PFSK-1 (cell line): Measurements from ENCODE around the gene OGFR.

Experiments
- FOXP2 ChIP-seq: optimal IDR thresholded peaks from 2 replicates; pipeline ENCODE3; 2011; ENCODE audit warnings: borderline replicate concordance, control low read depth, inconsistent platforms; ENCODE audit not compliant: insufficient read depth; ENCODE audit errors: extremely low read length, extremely low read depth
- POLR2AphosphoS5 ChIP-seq: IDR thresholded peaks from 2 replicates; pipeline ENCODE4 v1.6.1; 2012; ENCODE audit warnings: low read depth, mild to moderate bottlenecking, control low read depth, low read length, moderate library complexity
- REST ChIP-seq, 2 experiments: IDR thresholded peaks; 2 replicates each; pipeline versions ENCODE4 v1.6.1 to v1.8.0; 2011 to 2012; ENCODE audit warnings: low read depth in 2 of 2, low read length in 2 of 2, control low read depth in 1 of 2, inconsistent platforms in 1 of 2, mild to moderate bottlenecking in 1 of 2, moderate library complexity in 1 of 2; ENCODE audit not compliant: insufficient read depth in 1 of 2
- SIN3A ChIP-seq: IDR thresholded peaks from 2 replicates; pipeline ENCODE4 v1.6.1; 2012; ENCODE audit warnings: mild to moderate bottlenecking, low read length, moderate library complexity, borderline replicate concordance; ENCODE audit not compliant: insufficient read depth
- TAF1 ChIP-seq: IDR thresholded peaks from 2 replicates; pipeline ENCODE4 v1.6.1; 2012; ENCODE audit warnings: low read length, control low read depth, borderline replicate concordance; ENCODE audit not compliant: insufficient read depth

The OGFR gene

DNA sequence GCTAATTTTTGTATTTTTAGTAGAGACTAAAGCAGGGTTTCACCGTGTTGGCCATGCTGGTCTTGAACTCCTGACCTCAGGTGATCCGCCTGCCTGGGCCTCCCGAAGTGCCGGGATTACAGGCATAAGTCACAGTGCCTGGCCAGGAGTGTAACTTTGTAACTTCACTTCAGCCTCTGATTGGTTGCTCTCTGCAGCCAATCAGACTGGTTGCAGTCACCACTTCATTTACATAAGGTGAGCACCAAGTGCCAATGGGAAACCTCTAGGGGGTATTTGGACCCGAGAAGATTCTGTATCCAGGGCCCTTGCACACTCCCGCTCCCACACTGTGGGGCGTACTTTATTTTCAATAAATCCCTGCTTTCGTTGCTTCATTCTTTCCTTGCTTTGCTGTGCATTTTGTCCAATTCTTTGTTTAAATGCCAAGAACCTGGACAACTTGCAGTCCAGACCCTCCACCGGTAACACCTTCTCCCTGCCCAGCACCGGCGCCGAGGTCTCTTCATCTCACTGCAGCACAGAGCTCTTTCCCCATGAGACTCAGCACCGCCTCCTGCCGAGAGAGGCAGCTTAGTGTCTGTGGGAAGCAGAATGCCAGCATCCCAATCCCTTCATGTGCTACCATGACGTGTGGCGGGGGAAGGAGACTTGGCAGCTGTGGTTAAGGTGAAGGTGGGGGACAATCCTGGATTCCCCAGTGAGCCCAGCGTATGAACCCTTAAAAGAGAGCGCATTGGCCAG is 22.3 kb upstream of the OGFR start:
- TF ChIP-seq FOXP2 (no peak), TAF1 (no peak), SIN3A (no peak), POLR2AphosphoS5 (no peak), REST (IDR thresholded peaks at IDR 0.05; ENCODE audit: insufficient read depth in 1 of 2, low read depth in 2 of 2, low read length in 2 of 2) (no peak)

DNA sequence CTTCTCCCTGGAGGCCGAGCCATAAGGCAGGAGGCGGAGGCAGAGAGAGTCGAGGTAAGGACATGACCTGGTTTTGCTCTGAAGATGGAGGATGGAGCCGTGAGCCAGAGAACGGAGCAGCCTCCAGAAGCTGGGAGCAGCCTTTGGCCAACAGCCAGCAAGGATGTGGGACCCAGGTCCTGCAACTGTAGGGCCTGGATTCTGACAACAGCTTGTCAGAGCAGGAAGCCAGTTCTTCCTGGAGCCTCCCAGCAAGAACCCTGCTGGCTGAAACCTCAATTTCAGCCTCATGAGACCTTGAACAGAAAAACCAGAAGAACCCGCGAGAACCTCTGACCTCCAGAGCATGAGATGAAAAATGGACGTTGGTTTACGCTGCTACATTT is 21.7 kb upstream of the OGFR start:
- TF ChIP-seq POLR2AphosphoS5 = no peak
- peak; percentile 44 for TF ChIP-seq FOXP2

GRCh38 chr20:62784497-62784896 is 20.1 kb upstream of the OGFR start:
- TF ChIP-seq SIN3A (no peak), POLR2AphosphoS5 (no peak), REST (IDR thresholded peaks at IDR 0.05; ENCODE audit: insufficient read depth in 1 of 2, low read depth in 2 of 2, low read length in 2 of 2) (no peak), FOXP2 (no peak), TAF1 (no peak)

DNA sequence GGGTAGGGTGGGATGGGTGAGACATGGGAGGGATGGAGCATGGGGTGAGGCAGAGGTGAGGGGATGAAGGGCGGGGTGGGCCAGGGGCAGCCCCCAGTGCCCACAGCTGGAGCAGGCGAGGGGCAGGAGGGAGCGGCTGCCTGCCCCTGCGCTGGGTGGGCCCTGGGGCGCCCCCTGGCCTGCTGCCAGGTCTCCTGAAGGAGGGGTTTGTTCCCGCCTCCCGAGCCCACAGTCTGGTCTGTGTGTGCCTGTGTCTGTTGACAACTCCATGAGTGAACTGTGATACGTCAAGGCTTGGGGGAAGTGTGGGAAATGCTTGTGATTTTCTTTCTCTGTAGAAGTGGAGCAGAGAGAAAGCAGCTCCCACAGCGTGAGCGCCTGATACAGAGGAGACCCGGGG is 19.2 kb upstream of the OGFR start:
- no peak for TF ChIP-seq SIN3A
- TF ChIP-seq FOXP2 = no peak
- no peak for TF ChIP-seq REST (IDR thresholded peaks at IDR 0.05; ENCODE audit: insufficient read depth in 1 of 2, low read depth in 2 of 2, low read length in 2 of 2)

- no peak for TF ChIP-seq FOXP2
- TF ChIP-seq TAF1 = no peak
- no peak for TF ChIP-seq POLR2AphosphoS5
- no peak for TF ChIP-seq REST (IDR thresholded peaks at IDR 0.05; ENCODE audit: insufficient read depth in 1 of 2, low read depth in 2 of 2, low read length in 2 of 2)
- no peak for TF ChIP-seq SIN3A
These were observed 18.5 kb upstream of the OGFR start for GRCh38 chr20:62786157-62786556.
